GM12892 (cell line): ENCODE results near the gene FAM3C.

Experiments
- POLR2A ChIP-seq: IDR thresholded peaks from 2 replicates; pipeline ENCODE4 v1.6.1; 2011; ENCODE audit warnings: low read depth, low read length, control low read depth
- POLR2AphosphoS5 ChIP-seq: IDR thresholded peaks from 2 replicates; pipeline ENCODE4 v1.6.1; 2011; ENCODE audit warnings: low read depth, low read length, control low read depth
- TAF1 ChIP-seq: IDR thresholded peaks from 2 replicates; pipeline ENCODE4 v1.6.1; 2011; ENCODE audit warnings: low read depth, mild to moderate bottlenecking, control low read depth, low read length, borderline replicate concordance

GRCh38 chr7:121398246-121398645 is 2.1 kb upstream of the FAM3C start:
- no peak for TF ChIP-seq TAF1
- no peak for TF ChIP-seq POLR2AphosphoS5
- TF ChIP-seq POLR2A = no peak
